Subcutaneous abdominal adipose tissue (tissue), 5 donors: ENCODE results near the gene MTG2.

Experiments
- H3K27ac ChIP-seq: one replicate; pipeline ENCODE4 v1.7.0; 2013; ENCODE audit warnings: low read depth, mild to moderate bottlenecking, inconsistent platforms, low read length, moderate library complexity
- H3K27me3 ChIP-seq, 5 donors: one replicate each; pipeline ENCODE4 v1.7.0; 2013; ENCODE audit warnings: low read length in 5 of 5, inconsistent platforms in 1 of 5; ENCODE audit not compliant: control insufficient read depth in 5 of 5, insufficient read depth in 4 of 5
- H3K36me3 ChIP-seq, 5 donors: one replicate each; pipeline ENCODE4 v1.7.0; 2013; ENCODE audit warnings: low read length in 5 of 5; ENCODE audit not compliant: control insufficient read depth in 5 of 5, insufficient read depth in 5 of 5
- H3K4me1 ChIP-seq, 5 donors: one replicate each; pipeline ENCODE4 v1.7.0; 2013; ENCODE audit warnings: low read length in 5 of 5, mild to moderate bottlenecking in 3 of 5, moderate library complexity in 1 of 5; ENCODE audit not compliant: control insufficient read depth in 5 of 5, insufficient read depth in 5 of 5
- H3K4me3 ChIP-seq, 5 donors: one replicate each; pipeline ENCODE4 v1.7.0; 2013; ENCODE audit warnings: low read length in 5 of 5, low read depth in 1 of 5
- H3K9ac ChIP-seq, 5 donors: one replicate each; pipeline ENCODE4 v1.7.0; 2013; ENCODE audit warnings: low read length in 5 of 5, mild to moderate bottlenecking in 4 of 5, moderate library complexity in 3 of 5
- H3K9me3 ChIP-seq, 5 donors: one replicate each; pipeline ENCODE4 v1.7.0; 2013; ENCODE audit warnings: low read length in 5 of 5; ENCODE audit not compliant: control insufficient read depth in 5 of 5
- donor health status: healthy.
- donor health status: healthy.
- donor health status: healthy.
- donor health status: healthy.
- donor health status: healthy.

Gene MTG2

GRCh38 chr20:62201173-62202082 lies 18.6 kb downstream of the MTG2 start:
- Histone ChIP-seq H3K27ac (no peak overlapping the region), H3K9me3 (no peaks in the 10 kb centered on the region), H3K4me3 (no peak overlapping the region), H3K9ac (no peak overlapping the region), H3K27me3 (no peaks in the 10 kb centered on the region), H3K36me3 (peaks cover 6 to 55% (median 51%) of the 10 kb centered on the region in 5 donors), H3K4me1 (peaks cover 0 to 6% (median 0%) of the 10 kb centered on the region in 5 donors)

- Histone ChIP-seq H3K9me3 (no peaks in the 10 kb centered on the region), H3K27me3 (no peaks in the 10 kb centered on the region), H3K27ac (no peak overlapping the region), H3K4me1 (peaks cover 0 to 6% (median 1%) of the 10 kb centered on the region in 5 donors), H3K36me3 (peaks cover 6 to 54% (median 51%) of the 10 kb centered on the region in 5 donors), H3K4me3 (no peak overlapping the region), H3K9ac (no peak overlapping the region)
Observed at GRCh38 chr20:62202083-62202395, 19.2 kb downstream of the MTG2 start.

GRCh38 chr20:62202676-62203377 lies 20.0 kb downstream of the MTG2 start:
- Histone ChIP-seq H3K9ac (no peak overlapping the region), H3K36me3 (peaks cover 5 to 46% (median 44%) of the 10 kb centered on the region in 5 donors), H3K4me3 (no peak overlapping the region), H3K9me3 (no peaks in the 10 kb centered on the region), H3K27me3 (no peaks in the 10 kb centered on the region), H3K4me1 (peaks cover 4 to 13% (median 9%) of the 10 kb centered on the region in 5 donors), H3K27ac (no peak overlapping the region)

- no peak overlapping the region for H3K4me3 ChIP-seq
- H3K27me3 ChIP-seq, result no peaks in the 10 kb centered on the region
- no peaks in the 10 kb centered on the region for H3K9me3 ChIP-seq
- H3K4me1 ChIP-seq, result peaks cover 4 to 16% (median 12%) of the 10 kb centered on the region in 5 donors
- peaks cover 5 to 40% (median 37%) of the 10 kb centered on the region in 5 donors for H3K36me3 ChIP-seq
- no peak overlapping the region for H3K27ac ChIP-seq
- no peak overlapping the region for H3K9ac ChIP-seq
Observed at GRCh38 chr20:62203378-62204030, 20.7 kb downstream of the MTG2 start.

GRCh38 chr20:62205618-62206387 lies 23.0 kb downstream of the MTG2 start:
- peaks cover 0 to 21% (median 17%) of the 10 kb centered on the region in 5 donors for H3K36me3 ChIP-seq
- H3K27ac ChIP-seq, result no peak overlapping the region
- H3K27me3 ChIP-seq, result peaks cover 9 to 15% (median 13%) of the 10 kb centered on the region in 5 donors
- H3K9me3 ChIP-seq, result no peaks in the 10 kb centered on the region
- no peak overlapping the region for H3K4me3 ChIP-seq
- peaks cover 4 to 23% (median 15%) of the 10 kb centered on the region in 5 donors for H3K4me1 ChIP-seq
- no peak overlapping the region for H3K9ac ChIP-seq

- H3K27me3 ChIP-seq, result peaks cover 14 to 20% (median 18%) of the 10 kb centered on the region in 5 donors
- no peak overlapping the region for H3K27ac ChIP-seq
- no peak overlapping the region for H3K4me3 ChIP-seq
- peaks cover 0 to 16% (median 12%) of the 10 kb centered on the region in 5 donors for H3K36me3 ChIP-seq
- no peaks in the 10 kb centered on the region for H3K9me3 ChIP-seq
- peaks cover 4 to 23% (median 15%) of the 10 kb centered on the region in 5 donors for H3K4me1 ChIP-seq
- no peak overlapping the region for H3K9ac ChIP-seq
Observed at GRCh38 chr20:62206388-62206775, 23.6 kb downstream of the MTG2 start.

GRCh38 chr20:62208061-62208794 lies 25.4 kb downstream of the MTG2 start:
- Histone ChIP-seq H3K27me3 (peaks cover 20 to 31% (median 27%) of the 10 kb centered on the region in 5 donors), H3K4me3 (no peak overlapping the region), H3K9ac (no peak overlapping the region), H3K4me1 (peaks cover 4 to 23% (median 12%) of the 10 kb centered on the region in 5 donors), H3K36me3 (peaks cover 0 to 3% (median under 1%) of the 10 kb centered on the region in 5 donors), H3K9me3 (no peaks in the 10 kb centered on the region), H3K27ac (no peak overlapping the region)

- Histone ChIP-seq H3K9ac (no peak overlapping the region), H3K9me3 (no peaks in the 10 kb centered on the region), H3K36me3 (peaks cover 0 to 2% (median 0%) of the 10 kb centered on the region in 5 donors), H3K27me3 (peaks cover 24 to 33% (median 32%) of the 10 kb centered on the region in 5 donors), H3K4me3 (no peak overlapping the region), H3K4me1 (peaks cover 4 to 23% (median 12%) of the 10 kb centered on the region in 5 donors), H3K27ac (no peak overlapping the region)
Observed at GRCh38 chr20:62208795-62209755, 26.2 kb downstream of the MTG2 start.
